K562 (cell line): ENCODE measurements around the gene ELMO1. TPM values are rescaled to one million over a fixed set of nuclear protein-coding genes. Genes with fewer than 3 reads are reported as not detected.

ENCODE experiments used
- ARID1B ChIP-seq: fragments of 450-650 bp; IDR thresholded peaks from 2 replicates; pipeline ENCODE4 v1.6.1; 2016; ENCODE audit warnings: antibody characterized with exemption, mild to moderate bottlenecking, inconsistent platforms
- CBX8 ChIP-seq: fragments of 200-600 bp; sonication (generic); IDR thresholded peaks from 2 replicates; pipeline ENCODE4 v1.6.1; 2012; ENCODE audit warnings: borderline replicate concordance, mixed run types, low read depth, mild to moderate bottlenecking, moderate library complexity, mixed read lengths, low read length, control low read depth, inconsistent platforms; ENCODE audit not compliant: poor library complexity, severe bottlenecking; ENCODE audit errors: extremely low read depth
- ELF2 ChIP-seq: fragments of 250-450 bp; sonication (Bioruptor Pico); IDR thresholded peaks from 2 replicates; pipeline ENCODE4 v1.5.0; 2021; ENCODE audit warnings: mild to moderate bottlenecking
- FOS ChIP-seq: IDR thresholded peaks from 3 replicates; pipeline ENCODE4 v1.6.1; 2011; ENCODE audit not compliant: insufficient read length; ENCODE audit errors: extremely low read depth
- JUNB ChIP-seq: fragments of 450-650 bp; formaldehyde crosslinking; conservative IDR thresholded peaks from 2 replicates; pipeline ENCODE4 v1.4.0; 2020; ENCODE audit warnings: mild to moderate bottlenecking
- SMARCA4 ChIP-seq: fragments of 450-650 bp; IDR thresholded peaks from 2 replicates; pipeline ENCODE4 v1.6.1; 2016
- TEAD1 ChIP-seq, 2 experiments: fragments of 450-650 bp in 1 of 2; sonication (generic) in 1 of 2; formaldehyde crosslinking; IDR thresholded peaks; 2 replicates each; pipeline versions ENCODE4 v1.4.0 to v1.8.0; 2020 to 2022; ENCODE audit warnings: mild to moderate bottlenecking in 2 of 2, missing genetic modification reagents in 1 of 2
- polyA plus RNA-seq, 8 experiments: library from polyadenylated mRNA; depleted of rRNA in 4 of 8; stranded (reverse) in 5 of 8; unstranded in 3 of 8; fragments of >200 nt; fragmentation: Nextera tagmentation in 2 of 8; fragmentation: Illumina TruSeq in 1 of 8; extraction: Ambion mirVana in 2 of 8; extraction: Trizol in 1 of 8; gene quantifications; 2 replicates each; pipeline versions ENCODE4 v1.2.1 to v1.2.3, GENCODE V29; 2011 to 2014; ENCODE audit warnings: inconsistent platforms in 1 of 8, missing spikeins in 1 of 8
- total RNA-seq, 7 experiments: library from RNA; depleted of rRNA in 6 of 7; stranded (reverse); fragments of >200 nt in 6 of 7; fragmentation: Illumina TruSeq in 2 of 7; extraction: Trizol in 2 of 7; gene quantifications; 2 replicates each; pipeline versions ENCODE4 v1.2.1 to v1.2.3, GENCODE V29; 2011 to 2021; ENCODE audit warnings: low replicate concordance in 1 of 7
- TF ChIP-seq, protein P1 (sequence below): sonication (generic); formaldehyde crosslinking; IDR thresholded peaks from 2 replicates; pipeline ENCODE4 v1.8.0; 2022; ENCODE audit warnings: mild to moderate bottlenecking, missing genetic modification reagents
- TF ChIP-seq, protein P2 (sequence below): fragments of 450-650 bp; formaldehyde crosslinking; IDR thresholded peaks from 2 replicates; pipeline ENCODE4 v1.4.0; 2022; ENCODE audit warnings: missing genetic modification characterization
- TF ChIP-seq, protein P3 (sequence below), 2 experiments: fragments of 450-650 bp in 1 of 2; sonication (generic) in 1 of 2; formaldehyde crosslinking in 1 of 2; IDR thresholded peaks in 1 of 2; conservative IDR thresholded peaks in 1 of 2; 2 replicates each; pipeline versions ENCODE4 v1.6.1 to v1.8.1; 2016 to 2023; ENCODE audit warnings: mild to moderate bottlenecking in 2 of 2, moderate library complexity in 2 of 2, inconsistent platforms in 1 of 2, missing genetic modification reagents in 1 of 2

ELMO1 gene
- total and polyA plus RNA-seq, 9 of the 15 experiments (the other 6 are each of a cell fraction or from before 2014, with no cell fraction given): 0.36 to 7.2 (median 3.6) TPM

DNA sequence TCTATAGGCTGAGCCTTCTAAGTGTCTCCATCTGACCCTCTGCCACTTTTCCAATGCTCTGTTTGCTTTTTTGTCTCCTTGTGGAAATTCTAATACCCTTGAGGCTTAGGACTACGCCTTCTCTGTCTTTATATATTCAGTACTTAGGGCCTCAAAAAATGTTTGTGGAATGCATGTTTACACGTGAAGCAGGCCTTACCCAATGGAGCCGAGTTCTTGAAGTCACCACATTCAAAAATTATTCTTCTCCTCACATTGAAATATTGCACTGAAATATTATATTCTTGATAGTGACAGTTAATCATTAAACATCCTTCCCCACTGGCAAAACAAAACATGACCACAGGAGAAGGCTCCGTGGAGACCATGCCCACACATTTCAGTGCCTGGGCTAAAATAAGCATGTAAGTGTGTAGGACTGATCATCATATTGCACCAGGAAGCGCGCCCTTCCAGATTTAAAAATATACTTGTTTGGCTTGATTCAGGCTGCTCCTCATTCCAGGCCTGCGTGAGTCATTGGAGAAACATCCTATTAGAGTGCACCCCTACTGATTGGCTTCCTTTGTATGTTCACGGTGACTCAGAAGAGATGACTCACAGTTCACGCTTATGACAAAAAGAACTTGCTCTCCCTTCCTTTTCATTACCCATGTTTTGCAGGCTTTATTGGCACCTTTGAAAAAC, 416.9 kb downstream of the ELMO1 start (continued):
- TF ChIP-seq, protein P1, sequence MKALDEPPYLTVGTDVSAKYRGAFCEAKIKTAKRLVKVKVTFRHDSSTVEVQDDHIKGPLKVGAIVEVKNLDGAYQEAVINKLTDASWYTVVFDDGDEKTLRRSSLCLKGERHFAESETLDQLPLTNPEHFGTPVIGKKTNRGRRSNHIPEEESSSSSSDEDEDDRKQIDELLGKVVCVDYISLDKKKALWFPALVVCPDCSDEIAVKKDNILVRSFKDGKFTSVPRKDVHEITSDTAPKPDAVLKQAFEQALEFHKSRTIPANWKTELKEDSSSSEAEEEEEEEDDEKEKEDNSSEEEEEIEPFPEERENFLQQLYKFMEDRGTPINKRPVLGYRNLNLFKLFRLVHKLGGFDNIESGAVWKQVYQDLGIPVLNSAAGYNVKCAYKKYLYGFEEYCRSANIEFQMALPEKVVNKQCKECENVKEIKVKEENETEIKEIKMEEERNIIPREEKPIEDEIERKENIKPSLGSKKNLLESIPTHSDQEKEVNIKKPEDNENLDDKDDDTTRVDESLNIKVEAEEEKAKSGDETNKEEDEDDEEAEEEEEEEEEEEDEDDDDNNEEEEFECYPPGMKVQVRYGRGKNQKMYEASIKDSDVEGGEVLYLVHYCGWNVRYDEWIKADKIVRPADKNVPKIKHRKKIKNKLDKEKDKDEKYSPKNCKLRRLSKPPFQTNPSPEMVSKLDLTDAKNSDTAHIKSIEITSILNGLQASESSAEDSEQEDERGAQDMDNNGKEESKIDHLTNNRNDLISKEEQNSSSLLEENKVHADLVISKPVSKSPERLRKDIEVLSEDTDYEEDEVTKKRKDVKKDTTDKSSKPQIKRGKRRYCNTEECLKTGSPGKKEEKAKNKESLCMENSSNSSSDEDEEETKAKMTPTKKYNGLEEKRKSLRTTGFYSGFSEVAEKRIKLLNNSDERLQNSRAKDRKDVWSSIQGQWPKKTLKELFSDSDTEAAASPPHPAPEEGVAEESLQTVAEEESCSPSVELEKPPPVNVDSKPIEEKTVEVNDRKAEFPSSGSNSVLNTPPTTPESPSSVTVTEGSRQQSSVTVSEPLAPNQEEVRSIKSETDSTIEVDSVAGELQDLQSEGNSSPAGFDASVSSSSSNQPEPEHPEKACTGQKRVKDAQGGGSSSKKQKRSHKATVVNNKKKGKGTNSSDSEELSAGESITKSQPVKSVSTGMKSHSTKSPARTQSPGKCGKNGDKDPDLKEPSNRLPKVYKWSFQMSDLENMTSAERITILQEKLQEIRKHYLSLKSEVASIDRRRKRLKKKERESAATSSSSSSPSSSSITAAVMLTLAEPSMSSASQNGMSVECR (CRISPR knock-in tag): no peak
- TF ChIP-seq, protein P2, sequence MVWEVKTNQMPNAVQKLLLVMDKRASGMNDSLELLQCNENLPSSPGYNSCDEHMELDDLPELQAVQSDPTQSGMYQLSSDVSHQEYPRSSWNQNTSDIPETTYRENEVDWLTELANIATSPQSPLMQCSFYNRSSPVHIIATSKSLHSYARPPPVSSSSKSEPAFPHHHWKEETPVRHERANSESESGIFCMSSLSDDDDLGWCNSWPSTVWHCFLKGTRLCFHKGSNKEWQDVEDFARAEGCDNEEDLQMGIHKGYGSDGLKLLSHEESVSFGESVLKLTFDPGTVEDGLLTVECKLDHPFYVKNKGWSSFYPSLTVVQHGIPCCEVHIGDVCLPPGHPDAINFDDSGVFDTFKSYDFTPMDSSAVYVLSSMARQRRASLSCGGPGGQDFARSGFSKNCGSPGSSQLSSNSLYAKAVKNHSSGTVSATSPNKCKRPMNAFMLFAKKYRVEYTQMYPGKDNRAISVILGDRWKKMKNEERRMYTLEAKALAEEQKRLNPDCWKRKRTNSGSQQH (CRISPR knock-in tag): no peak
- TF ChIP-seq FOS (peak; percentile 68), JUNB (CRISPR knock-in tag) (peak; percentile 71), ARID1B (peak; percentile 72), TEAD1 (CRISPR knock-in tag; IDR thresholded peaks at IDR 0.05) (0 out of 4 replicates have a peak, but pooled peaks of 1 of the 2 experiments have one; percentile 72), CBX8 (no peak), SMARCA4 (peak; percentile 64), ELF2 (CRISPR knock-in tag) (no peak)
- TF ChIP-seq, protein P3, sequence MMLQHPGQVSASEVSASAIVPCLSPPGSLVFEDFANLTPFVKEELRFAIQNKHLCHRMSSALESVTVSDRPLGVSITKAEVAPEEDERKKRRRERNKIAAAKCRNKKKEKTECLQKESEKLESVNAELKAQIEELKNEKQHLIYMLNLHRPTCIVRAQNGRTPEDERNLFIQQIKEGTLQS (IDR thresholded peaks at IDR 0.05): peak; percentile 95
- TF ChIP-seq, protein P3 (CRISPR knock-in tag; conservative IDR thresholded peaks at IDR 0.05): peak; percentile 85
